ENCODE results near the gene PRKD1.

PRKD1 gene

DNA sequence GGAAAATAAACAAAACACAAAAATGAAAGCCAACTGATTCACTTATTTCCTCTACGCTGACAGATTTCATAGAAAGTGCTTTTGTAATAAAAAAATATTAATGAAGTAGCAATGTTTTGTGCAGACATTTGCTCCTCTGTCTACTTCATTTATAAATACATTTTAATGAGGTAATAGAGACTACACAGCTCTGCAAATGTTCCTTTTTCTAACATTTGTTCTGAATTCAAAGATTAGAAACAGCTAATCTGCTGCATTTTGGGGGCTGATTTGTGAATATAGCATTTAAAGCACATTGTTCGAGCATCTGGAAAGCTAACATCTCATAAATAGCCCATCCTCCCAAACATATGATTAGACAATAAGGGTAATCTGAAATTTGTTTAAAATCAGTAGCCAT is 97.8 kb downstream of the PRKD1 start:
- no peak for DNase-seq

GRCh38 chr14:29823816-29824215 is 103.8 kb downstream of the PRKD1 start:
- no peak for DNase-seq

DNA sequence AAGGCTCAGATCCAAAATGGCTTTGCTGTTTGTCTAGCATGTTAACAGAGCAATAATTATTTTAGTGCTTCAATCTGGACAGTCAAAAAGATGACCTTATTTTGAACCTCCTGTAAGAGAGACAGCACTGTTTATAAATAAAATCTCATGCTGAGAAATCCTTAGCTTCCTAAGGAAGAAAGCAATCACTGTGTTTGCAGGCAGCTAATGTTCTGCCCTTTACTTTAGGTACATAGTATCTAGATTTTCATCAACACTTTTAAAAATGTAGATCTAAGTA is 105.3 kb downstream of the PRKD1 start:
- DNase-seq, result no peak

DNA sequence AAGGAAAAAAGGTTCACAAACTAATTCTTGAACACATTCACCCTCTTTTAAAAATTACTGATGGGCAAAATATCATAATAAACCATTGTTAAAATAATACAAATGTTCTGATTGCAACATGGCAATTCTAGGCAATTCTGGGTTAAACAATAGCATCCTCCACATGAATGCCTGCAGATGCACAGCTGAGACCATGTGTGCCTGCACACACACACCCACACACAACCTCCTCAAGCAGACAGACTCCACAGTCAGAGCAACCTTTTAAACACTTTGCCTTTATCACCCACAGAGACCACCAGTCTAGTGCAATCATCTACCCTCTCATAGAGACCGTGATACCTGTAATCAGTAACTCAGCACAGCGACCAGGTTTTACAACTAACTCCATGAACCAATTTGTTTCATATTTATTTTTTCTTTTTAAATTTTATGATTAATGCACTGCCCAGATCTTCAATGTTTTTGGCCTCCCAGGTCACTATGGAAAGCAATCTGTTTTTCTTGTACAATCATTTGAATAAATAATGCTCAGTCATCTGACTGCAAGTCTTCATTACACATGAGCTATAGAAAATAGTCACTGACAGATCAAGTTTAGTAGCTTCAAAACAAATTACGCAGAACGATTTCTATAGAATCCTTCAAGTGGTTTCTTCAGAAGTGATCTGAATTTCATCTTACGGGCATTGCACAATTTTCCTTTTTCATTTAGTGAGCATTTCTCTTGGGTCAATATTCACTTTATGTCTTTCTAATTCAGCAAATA is 105.8 kb downstream of the PRKD1 start:
- no peak for DNase-seq

DNA sequence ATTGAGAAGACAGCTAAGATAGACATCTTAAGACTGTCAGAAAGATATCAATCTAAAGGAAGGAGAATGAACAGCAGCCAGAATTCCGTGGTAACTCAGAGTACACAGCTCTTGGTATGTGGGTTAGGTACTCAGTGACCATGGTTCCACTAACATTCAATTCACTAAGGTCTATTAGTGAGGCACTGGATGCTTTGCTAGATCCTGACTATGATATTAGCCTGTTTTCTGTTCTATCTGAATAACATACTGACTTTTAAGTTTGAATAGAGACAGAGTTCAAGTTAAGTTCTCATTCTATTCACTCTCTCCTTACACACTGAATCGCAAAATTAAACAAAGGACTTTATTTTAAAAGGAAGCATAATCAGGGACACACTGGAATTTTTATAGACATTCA is 106.4 kb downstream of the PRKD1 start:
- DNase-seq, result no peak

DNA sequence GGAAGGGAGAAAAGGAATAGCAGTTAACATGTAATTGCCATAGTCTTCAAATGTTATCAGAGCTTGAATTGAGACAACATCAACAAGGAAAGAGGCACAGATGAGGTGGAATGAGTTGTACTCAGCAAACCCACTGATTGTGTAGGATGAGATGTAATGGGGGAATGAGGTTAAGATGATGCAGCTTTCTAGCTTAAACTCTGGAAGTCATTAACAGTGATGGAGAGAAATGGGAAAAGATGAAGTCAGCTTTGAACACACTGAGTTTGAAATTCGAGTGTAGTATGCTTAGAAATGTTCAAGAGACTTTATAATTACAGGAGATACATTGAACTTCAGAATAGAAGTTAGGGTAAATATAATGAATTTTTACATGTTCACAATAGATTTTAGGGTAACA is 106.9 kb downstream of the PRKD1 start:
- DNase-seq, result no peak

DNA sequence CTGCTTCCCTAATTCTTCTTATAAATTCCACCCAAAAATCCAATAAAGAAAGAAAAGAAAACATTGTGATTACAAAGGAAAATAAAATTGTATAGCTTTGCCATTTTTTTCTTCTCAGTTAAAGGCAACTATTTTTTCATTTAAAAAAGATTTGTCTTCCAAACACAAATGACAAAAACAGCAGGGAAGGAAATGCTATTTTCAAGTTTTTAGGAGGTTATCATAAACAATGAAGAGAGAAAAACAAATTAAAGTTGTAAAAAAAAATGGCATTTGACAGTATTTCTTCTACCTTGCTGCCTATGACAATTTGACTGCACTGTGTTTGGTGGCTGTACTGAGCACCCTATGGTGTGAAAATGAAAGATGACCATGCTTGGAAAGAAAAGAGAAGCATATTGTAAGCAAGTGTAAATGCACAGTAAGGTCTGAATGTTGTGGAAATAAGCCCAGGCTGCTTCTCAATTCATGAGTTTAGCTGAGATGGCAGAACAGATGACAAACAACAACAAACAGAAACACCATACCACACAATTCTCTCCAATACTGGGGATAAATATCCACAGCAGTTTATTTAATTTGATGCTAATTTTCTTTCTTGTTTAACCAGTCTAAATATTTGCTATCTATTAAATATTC is 109.8 kb downstream of the PRKD1 start:
- no peak for DNase-seq

GRCh38 chr14:29815016-29815674 is 112.5 kb downstream of the PRKD1 start:
- no peak for DNase-seq

DNA sequence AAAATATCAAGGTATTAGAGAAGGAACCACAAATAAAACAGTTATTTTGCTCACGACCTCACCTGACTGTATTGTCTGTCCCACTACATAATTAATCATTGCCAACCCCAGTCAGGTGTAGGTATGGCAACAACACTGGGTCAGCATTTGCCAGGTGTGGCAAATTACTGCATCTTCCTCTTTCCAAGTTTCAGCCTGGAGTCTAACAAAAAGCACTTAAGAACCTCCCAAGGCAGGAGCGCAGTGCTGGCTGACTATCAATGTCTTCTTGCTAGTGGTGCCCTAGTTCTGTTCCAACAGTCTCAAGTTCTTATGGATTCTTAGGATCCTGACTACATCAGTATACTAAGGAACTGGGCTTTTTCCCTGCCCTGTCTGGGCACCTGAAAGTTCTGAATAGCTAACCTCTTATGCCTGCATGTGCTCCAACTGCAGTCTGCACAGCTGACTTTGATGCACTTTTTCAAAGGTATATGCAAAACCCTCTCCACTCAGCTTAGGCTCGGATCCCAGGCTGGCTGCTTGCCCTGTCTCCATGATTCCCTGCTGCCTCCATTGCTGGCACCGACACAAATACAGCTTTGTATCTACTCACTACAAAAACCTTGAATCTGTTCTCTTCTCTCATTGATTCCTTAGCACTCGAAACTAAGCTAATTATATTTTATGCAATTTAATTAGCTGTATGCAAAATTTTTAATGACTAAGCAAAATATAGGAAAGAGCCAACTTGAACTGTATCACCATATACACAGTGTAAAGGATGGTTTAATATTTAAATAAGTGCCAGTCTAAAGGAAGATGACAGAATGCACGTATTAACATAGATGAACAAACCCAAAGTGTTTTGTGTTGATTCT is 113.3 kb downstream of the PRKD1 start:
- no peak for DNase-seq

DNA sequence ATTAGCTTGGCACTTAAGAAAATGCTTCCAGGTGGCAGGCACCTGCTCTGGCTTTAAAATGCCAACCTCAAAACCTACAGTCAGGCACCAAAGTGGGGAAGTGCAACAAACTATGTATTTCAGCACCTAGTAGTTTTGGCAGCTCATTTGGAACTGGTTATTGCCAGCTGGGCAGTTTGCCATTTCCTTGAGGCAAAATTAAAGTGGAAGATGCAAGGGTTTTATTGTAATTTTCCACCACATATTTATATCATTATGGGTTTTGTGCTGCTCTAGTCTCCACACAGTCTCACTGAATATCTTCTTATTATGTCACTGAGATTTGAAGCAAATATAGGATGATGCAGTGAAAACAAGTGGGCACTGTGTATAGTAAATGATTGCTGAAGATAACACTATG is 117.0 kb downstream of the PRKD1 start:
- DNase-seq, result no peak

DNA sequence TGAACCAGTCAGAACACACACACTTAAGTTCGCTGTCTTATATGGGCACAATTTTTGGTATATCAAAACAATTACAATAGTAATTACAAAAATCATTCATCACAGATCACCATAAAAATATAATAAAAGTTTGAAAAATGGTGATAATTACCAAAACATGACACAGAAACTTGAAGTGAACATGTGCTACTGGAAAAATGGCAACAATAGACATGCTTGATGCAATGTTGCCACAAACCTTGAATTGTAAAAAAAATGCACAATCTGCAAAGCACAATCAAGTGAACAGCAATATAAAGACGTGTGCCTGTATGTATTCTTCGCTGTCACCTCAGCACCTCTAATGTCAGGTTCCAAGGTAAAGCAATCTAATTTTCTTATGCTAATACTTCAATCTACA is 117.6 kb downstream of the PRKD1 start:
- no peak for DNase-seq

DNA sequence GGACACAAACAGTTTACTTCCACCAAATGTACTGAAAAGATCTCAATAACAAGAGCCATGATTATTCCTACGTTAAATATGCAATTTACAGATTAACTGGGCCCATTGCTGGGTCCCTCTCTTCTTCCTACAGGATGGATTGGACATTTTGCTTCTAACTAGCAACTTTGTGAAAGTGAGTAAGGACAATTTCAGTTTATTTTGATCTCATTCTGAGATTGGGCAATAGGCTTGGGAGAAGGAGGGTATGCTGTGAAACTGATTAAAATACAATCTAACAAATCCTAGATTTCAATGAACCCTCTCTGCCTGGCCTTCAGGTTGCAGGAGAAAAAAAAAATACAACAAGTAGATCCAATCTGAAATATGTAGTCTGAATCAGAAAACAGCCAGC is 121.5 kb downstream of the PRKD1 start:
- DNase-seq, result peak; percentile 4

- peak; percentile 73 for DNase-seq
These were observed 122.1 kb downstream of the PRKD1 start for GRCh38 chr14:29805415-29806123.

GRCh38 chr14:29804481-29805266 is 123.0 kb downstream of the PRKD1 start:
- DNase-seq, result peak; percentile 7

DNA sequence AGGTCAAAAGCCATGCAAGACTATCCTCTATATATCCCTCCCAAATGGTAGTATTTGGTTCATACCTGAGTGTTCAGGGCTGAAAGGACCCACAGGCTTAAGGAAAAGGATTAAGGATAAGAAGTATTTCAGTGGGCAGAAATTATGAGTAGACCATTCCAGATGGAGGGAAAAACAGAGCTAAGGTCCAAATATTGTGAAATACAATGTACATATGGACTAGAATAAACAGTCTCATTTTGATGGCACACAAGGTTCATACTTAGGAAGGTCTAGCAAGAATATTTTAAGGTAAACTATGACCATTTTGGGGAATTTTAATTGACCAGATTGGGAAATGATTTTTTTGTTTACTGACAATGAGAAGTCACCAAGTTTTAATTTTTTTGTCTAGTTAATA is 124.6 kb downstream of the PRKD1 start:
- no peak for DNase-seq

DNA sequence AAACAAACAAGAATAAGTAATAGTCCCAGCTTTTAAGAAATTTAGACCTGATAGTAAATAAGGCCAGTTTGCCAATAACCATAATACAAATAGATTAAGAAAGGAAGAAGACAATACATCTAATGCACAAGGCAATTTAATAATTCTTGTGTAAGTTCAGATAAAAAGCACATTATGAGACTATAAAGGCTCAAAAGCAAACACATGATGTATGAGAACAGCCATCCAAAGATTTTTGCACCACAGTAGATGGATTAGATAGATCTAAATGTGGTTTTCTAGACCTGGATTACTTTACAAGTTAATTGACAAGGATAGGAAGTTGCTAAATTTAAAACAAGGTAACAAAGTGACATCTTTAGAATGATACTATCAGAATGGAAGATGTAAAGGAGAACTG is 125.4 kb downstream of the PRKD1 start:
- DNase-seq, result no peak

DNA sequence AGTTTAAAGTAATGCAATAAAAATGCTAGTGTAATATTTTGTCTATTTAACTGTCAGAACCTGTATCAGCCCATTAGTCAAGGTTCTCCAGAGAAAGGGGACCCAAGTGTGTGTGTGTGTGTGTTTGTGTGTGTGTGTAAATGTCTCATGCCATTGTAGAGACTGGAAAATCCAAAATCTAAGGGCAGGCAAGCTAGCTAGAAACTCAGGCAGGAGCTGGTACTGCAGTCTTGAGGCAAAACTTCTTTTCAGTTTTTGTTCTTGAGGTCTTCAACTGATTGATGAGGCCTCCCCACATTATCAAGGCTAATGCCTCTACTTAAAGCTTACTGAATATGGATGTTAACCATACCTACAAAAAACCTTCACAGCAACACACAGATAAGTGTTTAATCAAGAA is 126.7 kb downstream of the PRKD1 start:
- DNase-seq, result peak; percentile 1

GRCh38 chr14:29799464-29800095 is 128.1 kb downstream of the PRKD1 start:
- no peak for DNase-seq

GRCh38 chr14:29798811-29799210 is 128.8 kb downstream of the PRKD1 start:
- no peak for DNase-seq

GRCh38 chr14:29798108-29798663 is 129.5 kb downstream of the PRKD1 start:
- DNase-seq, result no peak

- no peak for DNase-seq
These were observed 130.8 kb downstream of the PRKD1 start for GRCh38 chr14:29796853-29797252.
